ENCODE results near the gene ZNF200. TPM values are rescaled to one million over a fixed set of nuclear protein-coding genes. Genes with fewer than 3 reads are reported as not detected.

ZNF200 gene
- total and polyA plus RNA-seq, 2 of the 13 experiments (the other 11 are each of a cell fraction or from before 2014, with no cell fraction given): 3.5 to 16.5 TPM

- TF ChIP-seq ARNT2 (CRISPR knock-in tag; IDR thresholded peaks at IDR 0.05; ENCODE audit: low read depth) (no peak), ZBTB2 (CRISPR knock-in tag; IDR thresholded peaks at IDR 0.05; ENCODE audit: low read depth) (no peak), RXRB (CRISPR knock-in tag; IDR thresholded peaks at IDR 0.05; ENCODE audit: borderline replicate concordance) (no peak), KDM6A (CRISPR knock-in tag; IDR thresholded peaks at IDR 0.05; ENCODE audit: low read depth) (no peak), ZNF850 (CRISPR knock-in tag; conservative IDR thresholded peaks at IDR 0.05) (no peak), SAP130 (CRISPR knock-in tag; IDR thresholded peaks at IDR 0.05; ENCODE audit: low read depth) (peak; percentile 38; the same call in 1 of the 2 replicates), TBX3 (IDR thresholded peaks at IDR 0.05; ENCODE audit: borderline replicate concordance) (no peak), SPEN (CRISPR knock-in tag; IDR thresholded peaks at IDR 0.05; ENCODE audit: low read depth) (no peak; the same call in none of the 2 replicates), ZFP62 (CRISPR knock-in tag; IDR thresholded peaks at IDR 0.05) (no peak), ZNF550 (CRISPR knock-in tag; IDR thresholded peaks at IDR 0.05; ENCODE audit: borderline replicate concordance) (no peak), BORCS8-MEF2B (CRISPR knock-in tag; IDR thresholded peaks at IDR 0.05) (0 out of 2 replicates have a peak, but pooled peaks have one; percentile 12), ZNF737 (CRISPR knock-in tag; IDR thresholded peaks at IDR 0.05; ENCODE audit: borderline replicate concordance) (no peak), ESRRA (CRISPR knock-in tag; IDR thresholded peaks at IDR 0.05; ENCODE audit: low read depth) (no peak), FOXK1 (CRISPR knock-in tag; IDR thresholded peaks at IDR 0.05; ENCODE audit: borderline replicate concordance, low read depth) (no peak; the same call in 1 of the 2 replicates), MYPOP (CRISPR knock-in tag; IDR thresholded peaks at IDR 0.05) (peak; percentile 41; the same call in 1 of the 2 replicates), ZBTB25 (CRISPR knock-in tag; IDR thresholded peaks at IDR 0.05) (0 out of 2 replicates have a peak, but pooled peaks have one; percentile 45), HNF4G (IDR thresholded peaks at IDR 0.05; ENCODE audit: borderline replicate concordance, low read depth, low read length) (peak; percentile 8; the same call in 1 of the 2 replicates), HNF4G (CRISPR knock-in tag; IDR thresholded peaks at IDR 0.05; ENCODE audit: borderline replicate concordance, low read depth) (no peak), ZNF354B (CRISPR knock-in tag; IDR thresholded peaks at IDR 0.05) (no peak), TCF12 (IDR thresholded peaks at IDR 0.05) (no peak), TCF12 (CRISPR knock-in tag; IDR thresholded peaks at IDR 0.05) (no peak), NR2F2 (IDR thresholded peaks at IDR 0.05; ENCODE audit: borderline replicate concordance, low read depth) (peak; percentile 17; the same call in 1 of the 2 replicates), ZSCAN30 (CRISPR knock-in tag; IDR thresholded peaks at IDR 0.05) (no peak; the same call in 1 of the 2 replicates), ZNF207 (IDR thresholded peaks at IDR 0.05; ENCODE audit: borderline replicate concordance) (no peak), CC2D1A (CRISPR knock-in tag; IDR thresholded peaks at IDR 0.05) (0 out of 2 replicates have a peak, but pooled peaks have one; percentile 34), ZFP37 (CRISPR knock-in tag; IDR thresholded peaks at IDR 0.05; ENCODE audit: borderline replicate concordance) (0 out of 2 replicates have a peak, but pooled peaks have one; percentile 57)
Observed at GRCh38 chr16:3188925-3189825, 45.8 kb downstream of the ZNF200 start (continued).

All from HepG2 (cell line).